K562 (cell line): ENCODE data around the gene FKBP8. TPM values are rescaled to one million over a fixed set of nuclear protein-coding genes. Genes with fewer than 3 reads are reported as not detected.

Experiments used
- CBFA2T3 ChIP-seq: fragments of 450-650 bp; IDR thresholded peaks from 2 replicates; pipeline ENCODE4 v1.6.1; 2017
- CEBPB ChIP-seq: fragments of 450-650 bp; IDR thresholded peaks from 2 replicates; pipeline ENCODE4 v1.6.1; 2016; ENCODE audit warnings: missing genetic modification characterization, missing compliant biosample characterization
- CHD2 ChIP-seq: IDR thresholded peaks from 2 replicates; pipeline ENCODE4 v1.6.1; 2011; ENCODE audit warnings: low read depth, low read length
- HNRNPL ChIP-seq: fragments of 200-400 bp; formaldehyde crosslinking; IDR thresholded peaks from 2 replicates; pipeline ENCODE4 v1.6.1; 2017; ENCODE audit warnings: low read depth, mild to moderate bottlenecking, low read length
- LCOR ChIP-seq: sonication (generic); formaldehyde crosslinking; IDR thresholded peaks from 2 replicates; pipeline ENCODE4 v1.8.0; 2022; ENCODE audit warnings: mild to moderate bottlenecking, missing genetic modification reagents
- MEF2A ChIP-seq: IDR thresholded peaks from 2 replicates; pipeline ENCODE4 v1.6.1; 2011; ENCODE audit warnings: low read depth, mild to moderate bottlenecking, low read length, moderate library complexity; ENCODE audit not compliant: control insufficient read depth
- MTF1 ChIP-seq: fragments of 250-450 bp; sonication (Bioruptor Pico); IDR thresholded peaks from 2 replicates; pipeline ENCODE4 v1.9.0; 2021; ENCODE audit warnings: moderate library complexity, mild to moderate bottlenecking, inconsistent platforms, borderline replicate concordance
- NFIC ChIP-seq: fragments of 450-650 bp; IDR thresholded peaks from 2 replicates; pipeline ENCODE4 v1.6.1; 2017; ENCODE audit warnings: mild to moderate bottlenecking, inconsistent platforms
- RAD51 ChIP-seq: fragments of 450-650 bp; IDR thresholded peaks from 2 replicates; pipeline ENCODE4 v1.7.1; 2016; ENCODE audit warnings: low read depth, mild to moderate bottlenecking, borderline replicate concordance
- ZC3H4 ChIP-seq: sonication (generic); formaldehyde crosslinking; IDR thresholded peaks from 2 replicates; pipeline ENCODE4 v1.9.0; 2021; ENCODE audit warnings: missing genetic modification reagents, borderline replicate concordance
- ZFPM2 ChIP-seq: fragments of 250-450 bp; sonication (Bioruptor Pico); IDR thresholded peaks from 2 replicates; pipeline ENCODE4 v1.5.1; 2022; ENCODE audit warnings: mild to moderate bottlenecking
- ZNF140 ChIP-seq: fragments of 250-450 bp; sonication (Bioruptor Pico); IDR thresholded peaks from 2 replicates; pipeline ENCODE4 v1.8.0; 2021; ENCODE audit warnings: moderate library complexity, mild to moderate bottlenecking, inconsistent platforms
- ZNF311 ChIP-seq: fragments of 250-450 bp; sonication (Bioruptor Pico); IDR thresholded peaks from 2 replicates; pipeline ENCODE4 v1.4.0; 2020; ENCODE audit warnings: mild to moderate bottlenecking, moderate library complexity
- ZNF384 ChIP-seq: IDR thresholded peaks from 2 replicates; pipeline ENCODE4 v1.6.1; 2012; ENCODE audit warnings: low read depth, low read length, improper control_type of control experiment
- ZNF583 ChIP-seq: fragments of 250-450 bp; sonication (Bioruptor Pico); IDR thresholded peaks from 2 replicates; pipeline ENCODE4 v1.4.0; 2020
- polyA plus RNA-seq, 8 experiments: library from polyadenylated mRNA; depleted of rRNA in 4 of 8; stranded (reverse) in 5 of 8; unstranded in 3 of 8; fragments of >200 nt; fragmentation: Nextera tagmentation in 2 of 8; fragmentation: Illumina TruSeq in 1 of 8; extraction: Ambion mirVana in 2 of 8; extraction: Trizol in 1 of 8; gene quantifications; 2 replicates each; pipeline versions ENCODE4 v1.2.1 to v1.2.3, GENCODE V29; 2011 to 2014; ENCODE audit warnings: inconsistent platforms in 1 of 8, missing spikeins in 1 of 8
- total RNA-seq, 7 experiments: library from RNA; depleted of rRNA in 6 of 7; stranded (reverse); fragments of >200 nt in 6 of 7; fragmentation: Illumina TruSeq in 2 of 7; extraction: Trizol in 2 of 7; gene quantifications; 2 replicates each; pipeline versions ENCODE4 v1.2.1 to v1.2.3, GENCODE V29; 2011 to 2021; ENCODE audit warnings: low replicate concordance in 1 of 7
- TF ChIP-seq, protein P1 (sequence below): sonication (generic); formaldehyde crosslinking; IDR thresholded peaks from 2 replicates; pipeline ENCODE4 v1.8.1; 2023; ENCODE audit warnings: mild to moderate bottlenecking, missing genetic modification reagents
- TF ChIP-seq, protein P2 (sequence below), 2 experiments: IDR thresholded peaks; 2 replicates each; pipeline ENCODE4 v1.6.1; 2012; ENCODE audit warnings: improper control_type of control experiment in 2 of 2, low read depth in 2 of 2, low read length in 2 of 2, borderline replicate concordance in 1 of 2
- TF ChIP-seq, protein P3 (sequence below), 2 experiments: fragments of 250-450 bp in 1 of 2; fragments of 450-650 bp in 1 of 2; sonication (Bioruptor Pico) in 1 of 2; IDR thresholded peaks; 2 replicates each; pipeline versions ENCODE4 v1.6.1 to v1.8.0; 2016 to 2021; ENCODE audit warnings: mild to moderate bottlenecking in 2 of 2, moderate library complexity in 2 of 2, missing compliant biosample characterization in 1 of 2, missing genetic modification characterization in 1 of 2
- TF ChIP-seq, protein P4 (sequence below): fragments of 250-450 bp; sonication (Bioruptor Pico); IDR thresholded peaks from 2 replicates; pipeline ENCODE4 v1.8.0; 2022; ENCODE audit warnings: moderate library complexity, mild to moderate bottlenecking, inconsistent platforms
- TF ChIP-seq, protein P5 (sequence below): sonication (generic); formaldehyde crosslinking; IDR thresholded peaks from 2 replicates; pipeline ENCODE4 v1.8.0; 2022; ENCODE audit warnings: missing genetic modification reagents, mild to moderate bottlenecking, borderline replicate concordance

FKBP8 gene
- total and polyA plus RNA-seq, 9 of the 15 experiments (the other 6 are each of a cell fraction or from before 2014, with no cell fraction given), result 0.46 to 236 (median 104) TPM

DNA sequence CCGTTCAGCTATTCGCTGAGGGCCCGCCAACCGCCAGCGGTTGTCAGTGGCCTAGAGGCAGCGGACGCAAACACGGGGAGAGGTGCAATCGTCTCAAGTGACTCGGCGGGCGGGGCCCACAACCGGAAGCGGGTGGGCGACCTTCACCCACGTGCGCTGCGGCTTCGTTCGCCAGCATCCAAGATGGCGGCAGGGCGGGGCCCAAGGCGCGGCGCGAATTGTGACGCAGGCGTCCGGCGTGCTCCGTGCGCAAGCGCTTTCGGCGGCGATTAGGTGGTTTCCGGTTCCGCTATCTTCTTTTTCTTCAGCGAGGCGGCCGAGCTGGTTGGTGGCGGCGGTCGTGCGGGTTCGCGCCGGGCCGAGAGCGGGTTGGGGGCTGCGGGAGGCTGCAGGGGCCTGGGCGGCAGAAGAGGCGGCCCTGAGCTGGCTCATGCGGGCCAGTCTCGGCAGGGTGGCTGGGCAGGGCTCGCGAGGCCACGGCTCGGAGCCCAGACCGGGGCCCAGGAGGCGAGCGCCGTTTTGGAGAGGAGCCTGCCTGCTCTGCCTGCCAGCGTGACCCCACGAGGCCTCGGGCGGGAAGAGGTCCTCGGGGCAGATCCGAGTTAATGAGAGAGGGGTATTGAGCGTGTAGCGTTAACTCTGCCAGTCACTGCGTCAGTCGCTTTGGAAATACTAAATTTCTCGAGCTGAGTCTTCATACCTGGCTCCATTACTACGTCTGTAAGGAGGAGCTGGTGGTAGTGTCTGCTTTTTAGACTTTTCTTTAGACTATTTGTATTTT is 28.4 kb upstream of the FKBP8 start, which contains the start of gene UBA52 (continued):
- TF ChIP-seq, protein P1, sequence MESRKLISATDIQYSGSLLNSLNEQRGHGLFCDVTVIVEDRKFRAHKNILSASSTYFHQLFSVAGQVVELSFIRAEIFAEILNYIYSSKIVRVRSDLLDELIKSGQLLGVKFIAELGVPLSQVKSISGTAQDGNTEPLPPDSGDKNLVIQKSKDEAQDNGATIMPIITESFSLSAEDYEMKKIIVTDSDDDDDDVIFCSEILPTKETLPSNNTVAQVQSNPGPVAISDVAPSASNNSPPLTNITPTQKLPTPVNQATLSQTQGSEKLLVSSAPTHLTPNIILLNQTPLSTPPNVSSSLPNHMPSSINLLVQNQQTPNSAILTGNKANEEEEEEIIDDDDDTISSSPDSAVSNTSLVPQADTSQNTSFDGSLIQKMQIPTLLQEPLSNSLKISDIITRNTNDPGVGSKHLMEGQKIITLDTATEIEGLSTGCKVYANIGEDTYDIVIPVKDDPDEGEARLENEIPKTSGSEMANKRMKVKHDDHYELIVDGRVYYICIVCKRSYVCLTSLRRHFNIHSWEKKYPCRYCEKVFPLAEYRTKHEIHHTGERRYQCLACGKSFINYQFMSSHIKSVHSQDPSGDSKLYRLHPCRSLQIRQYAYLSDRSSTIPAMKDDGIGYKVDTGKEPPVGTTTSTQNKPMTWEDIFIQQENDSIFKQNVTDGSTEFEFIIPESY (CRISPR knock-in tag), result no peak
- TF ChIP-seq ZNF140 (CRISPR knock-in tag) (no peak), ZNF384 (peak; percentile 17; the same call in 1 of the 2 replicates), MTF1 (CRISPR knock-in tag) (no peak), CEBPB (peak; percentile 40; the same call in 1 of the 2 replicates), LCOR (CRISPR knock-in tag) (peak; percentile 79; the same call in 1 of the 2 replicates), MEF2A (no peak), RAD51 (peak; percentile 85), CHD2 (no peak), ZNF311 (CRISPR knock-in tag) (no peak), ZFPM2 (CRISPR knock-in tag) (0 out of 2 replicates have a peak, but pooled peaks have one; percentile 46), CBFA2T3 (no peak), HNRNPL (peak; percentile 46; the same call in 1 of the 2 replicates), ZC3H4 (CRISPR knock-in tag) (no peak), ZNF583 (no peak), NFIC (peak; percentile 18; the same call in 1 of the 2 replicates)
- TF ChIP-seq, protein P2, sequence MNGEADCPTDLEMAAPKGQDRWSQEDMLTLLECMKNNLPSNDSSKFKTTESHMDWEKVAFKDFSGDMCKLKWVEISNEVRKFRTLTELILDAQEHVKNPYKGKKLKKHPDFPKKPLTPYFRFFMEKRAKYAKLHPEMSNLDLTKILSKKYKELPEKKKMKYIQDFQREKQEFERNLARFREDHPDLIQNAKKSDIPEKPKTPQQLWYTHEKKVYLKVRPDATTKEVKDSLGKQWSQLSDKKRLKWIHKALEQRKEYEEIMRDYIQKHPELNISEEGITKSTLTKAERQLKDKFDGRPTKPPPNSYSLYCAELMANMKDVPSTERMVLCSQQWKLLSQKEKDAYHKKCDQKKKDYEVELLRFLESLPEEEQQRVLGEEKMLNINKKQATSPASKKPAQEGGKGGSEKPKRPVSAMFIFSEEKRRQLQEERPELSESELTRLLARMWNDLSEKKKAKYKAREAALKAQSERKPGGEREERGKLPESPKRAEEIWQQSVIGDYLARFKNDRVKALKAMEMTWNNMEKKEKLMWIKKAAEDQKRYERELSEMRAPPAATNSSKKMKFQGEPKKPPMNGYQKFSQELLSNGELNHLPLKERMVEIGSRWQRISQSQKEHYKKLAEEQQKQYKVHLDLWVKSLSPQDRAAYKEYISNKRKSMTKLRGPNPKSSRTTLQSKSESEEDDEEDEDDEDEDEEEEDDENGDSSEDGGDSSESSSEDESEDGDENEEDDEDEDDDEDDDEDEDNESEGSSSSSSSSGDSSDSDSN (IDR thresholded peaks at IDR 0.05; ENCODE audit: borderline replicate concordance in 1 of 2, low read depth in 2 of 2, low read length in 2 of 2), result peak; percentile 28 to 81; a peak in 2 of 4 replicates
- TF ChIP-seq, protein P3, sequence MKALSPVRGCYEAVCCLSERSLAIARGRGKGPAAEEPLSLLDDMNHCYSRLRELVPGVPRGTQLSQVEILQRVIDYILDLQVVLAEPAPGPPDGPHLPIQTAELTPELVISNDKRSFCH (CRISPR knock-in tag; IDR thresholded peaks at IDR 0.05), result no peak
- TF ChIP-seq, protein P3 (tag; IDR thresholded peaks at IDR 0.05), result no peak; the same call in none of the 2 replicates
- TF ChIP-seq, protein P4, sequence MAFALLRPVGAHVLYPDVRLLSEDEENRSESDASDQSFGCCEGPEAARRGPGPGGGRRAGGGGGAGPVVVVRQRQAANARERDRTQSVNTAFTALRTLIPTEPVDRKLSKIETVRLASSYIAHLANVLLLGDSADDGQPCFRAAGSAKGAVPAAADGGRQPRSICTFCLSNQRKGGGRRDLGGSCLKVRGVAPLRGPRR (CRISPR knock-in tag), result no peak
- TF ChIP-seq, protein P5, sequence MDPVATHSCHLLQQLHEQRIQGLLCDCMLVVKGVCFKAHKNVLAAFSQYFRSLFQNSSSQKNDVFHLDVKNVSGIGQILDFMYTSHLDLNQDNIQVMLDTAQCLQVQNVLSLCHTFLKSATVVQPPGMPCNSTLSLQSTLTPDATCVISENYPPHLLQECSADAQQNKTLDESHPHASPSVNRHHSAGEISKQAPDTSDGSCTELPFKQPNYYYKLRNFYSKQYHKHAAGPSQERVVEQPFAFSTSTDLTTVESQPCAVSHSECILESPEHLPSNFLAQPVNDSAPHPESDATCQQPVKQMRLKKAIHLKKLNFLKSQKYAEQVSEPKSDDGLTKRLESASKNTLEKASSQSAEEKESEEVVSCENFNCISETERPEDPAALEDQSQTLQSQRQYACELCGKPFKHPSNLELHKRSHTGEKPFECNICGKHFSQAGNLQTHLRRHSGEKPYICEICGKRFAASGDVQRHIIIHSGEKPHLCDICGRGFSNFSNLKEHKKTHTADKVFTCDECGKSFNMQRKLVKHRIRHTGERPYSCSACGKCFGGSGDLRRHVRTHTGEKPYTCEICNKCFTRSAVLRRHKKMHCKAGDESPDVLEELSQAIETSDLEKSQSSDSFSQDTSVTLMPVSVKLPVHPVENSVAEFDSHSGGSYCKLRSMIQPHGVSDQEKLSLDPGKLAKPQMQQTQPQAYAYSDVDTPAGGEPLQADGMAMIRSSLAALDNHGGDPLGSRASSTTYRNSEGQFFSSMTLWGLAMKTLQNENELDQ, result no peak
